ENCODE measurements around the gene IMMP1L. TPM values are rescaled to one million over a fixed set of nuclear protein-coding genes. Genes with fewer than 3 reads are reported as not detected.

Gene IMMP1L
- total and polyA plus RNA-seq, 10 of the 15 experiments (the other 5 are each of a cell fraction or from before 2014, with no cell fraction given) = 29.4 to 145 (median 85.8) TPM

DNA sequence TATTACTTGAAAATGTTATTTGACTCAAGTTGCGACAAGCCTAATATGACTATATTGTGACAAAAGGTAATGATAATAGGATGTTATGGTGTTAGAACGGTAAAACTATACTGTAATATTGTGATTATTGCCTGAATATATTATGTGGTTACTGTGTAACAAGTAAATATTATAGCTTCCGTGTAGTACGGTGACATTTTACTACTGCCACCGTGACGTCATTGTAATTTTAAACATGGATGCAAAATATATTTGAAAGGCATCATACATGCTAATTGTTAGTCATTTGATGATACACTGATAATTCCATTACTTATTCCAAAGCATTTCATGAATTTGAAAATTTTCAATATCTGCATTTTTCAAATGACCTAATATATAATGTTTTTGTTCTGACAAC, 2.7 kb upstream of the IMMP1L start (continued):
- TF ChIP-seq, protein P1, sequence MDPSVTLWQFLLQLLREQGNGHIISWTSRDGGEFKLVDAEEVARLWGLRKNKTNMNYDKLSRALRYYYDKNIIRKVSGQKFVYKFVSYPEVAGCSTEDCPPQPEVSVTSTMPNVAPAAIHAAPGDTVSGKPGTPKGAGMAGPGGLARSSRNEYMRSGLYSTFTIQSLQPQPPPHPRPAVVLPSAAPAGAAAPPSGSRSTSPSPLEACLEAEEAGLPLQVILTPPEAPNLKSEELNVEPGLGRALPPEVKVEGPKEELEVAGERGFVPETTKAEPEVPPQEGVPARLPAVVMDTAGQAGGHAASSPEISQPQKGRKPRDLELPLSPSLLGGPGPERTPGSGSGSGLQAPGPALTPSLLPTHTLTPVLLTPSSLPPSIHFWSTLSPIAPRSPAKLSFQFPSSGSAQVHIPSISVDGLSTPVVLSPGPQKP (IDR thresholded peaks at IDR 0.05; ENCODE audit: low read depth, low read length) = no peak
- TF ChIP-seq, protein P2, sequence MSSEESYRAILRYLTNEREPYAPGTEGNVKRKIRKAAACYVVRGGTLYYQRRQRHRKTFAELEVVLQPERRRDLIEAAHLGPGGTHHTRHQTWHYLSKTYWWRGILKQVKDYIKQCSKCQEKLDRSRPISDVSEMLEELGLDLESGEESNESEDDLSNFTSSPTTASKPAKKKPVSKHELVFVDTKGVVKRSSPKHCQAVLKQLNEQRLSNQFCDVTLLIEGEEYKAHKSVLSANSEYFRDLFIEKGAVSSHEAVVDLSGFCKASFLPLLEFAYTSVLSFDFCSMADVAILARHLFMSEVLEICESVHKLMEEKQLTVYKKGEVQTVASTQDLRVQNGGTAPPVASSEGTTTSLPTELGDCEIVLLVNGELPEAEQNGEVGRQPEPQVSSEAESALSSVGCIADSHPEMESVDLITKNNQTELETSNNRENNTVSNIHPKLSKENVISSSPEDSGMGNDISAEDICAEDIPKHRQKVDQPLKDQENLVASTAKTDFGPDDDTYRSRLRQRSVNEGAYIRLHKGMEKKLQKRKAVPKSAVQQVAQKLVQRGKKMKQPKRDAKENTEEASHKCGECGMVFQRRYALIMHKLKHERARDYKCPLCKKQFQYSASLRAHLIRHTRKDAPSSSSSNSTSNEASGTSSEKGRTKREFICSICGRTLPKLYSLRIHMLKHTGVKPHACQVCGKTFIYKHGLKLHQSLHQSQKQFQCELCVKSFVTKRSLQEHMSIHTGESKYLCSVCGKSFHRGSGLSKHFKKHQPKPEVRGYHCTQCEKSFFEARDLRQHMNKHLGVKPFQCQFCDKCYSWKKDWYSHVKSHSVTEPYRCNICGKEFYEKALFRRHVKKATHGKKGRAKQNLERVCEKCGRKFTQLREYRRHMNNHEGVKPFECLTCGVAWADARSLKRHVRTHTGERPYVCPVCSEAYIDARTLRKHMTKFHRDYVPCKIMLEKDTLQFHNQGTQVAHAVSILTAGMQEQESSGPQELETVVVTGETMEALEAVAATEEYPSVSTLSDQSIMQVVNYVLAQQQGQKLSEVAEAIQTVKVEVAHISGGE (CRISPR knock-in tag; IDR thresholded peaks at IDR 0.05) = no peak
- TF ChIP-seq EP300 (IDR thresholded peaks at IDR 0.05; ENCODE audit: borderline replicate concordance in 1 of 2, control insufficient read depth in 1 of 2, low read depth in 2 of 2, low read length in 2 of 2) (no peak), EZH2 (IDR thresholded peaks at IDR 0.05; ENCODE audit: borderline replicate concordance, control insufficient read depth, low read depth, low read length) (no peak), ATF7 (IDR thresholded peaks at IDR 0.05; ENCODE audit: low read depth) (no peak), TCF12 (IDR thresholded peaks at IDR 0.05; ENCODE audit: low read depth, low read length) (no peak), YY1 (IDR thresholded peaks at IDR 0.05; ENCODE audit: low read depth, low read length) (no peak), SIX5 (IDR thresholded peaks at IDR 0.05; ENCODE audit: low read depth, low read length, severe bottlenecking) (no peak)
- TF ChIP-seq, protein P3, sequence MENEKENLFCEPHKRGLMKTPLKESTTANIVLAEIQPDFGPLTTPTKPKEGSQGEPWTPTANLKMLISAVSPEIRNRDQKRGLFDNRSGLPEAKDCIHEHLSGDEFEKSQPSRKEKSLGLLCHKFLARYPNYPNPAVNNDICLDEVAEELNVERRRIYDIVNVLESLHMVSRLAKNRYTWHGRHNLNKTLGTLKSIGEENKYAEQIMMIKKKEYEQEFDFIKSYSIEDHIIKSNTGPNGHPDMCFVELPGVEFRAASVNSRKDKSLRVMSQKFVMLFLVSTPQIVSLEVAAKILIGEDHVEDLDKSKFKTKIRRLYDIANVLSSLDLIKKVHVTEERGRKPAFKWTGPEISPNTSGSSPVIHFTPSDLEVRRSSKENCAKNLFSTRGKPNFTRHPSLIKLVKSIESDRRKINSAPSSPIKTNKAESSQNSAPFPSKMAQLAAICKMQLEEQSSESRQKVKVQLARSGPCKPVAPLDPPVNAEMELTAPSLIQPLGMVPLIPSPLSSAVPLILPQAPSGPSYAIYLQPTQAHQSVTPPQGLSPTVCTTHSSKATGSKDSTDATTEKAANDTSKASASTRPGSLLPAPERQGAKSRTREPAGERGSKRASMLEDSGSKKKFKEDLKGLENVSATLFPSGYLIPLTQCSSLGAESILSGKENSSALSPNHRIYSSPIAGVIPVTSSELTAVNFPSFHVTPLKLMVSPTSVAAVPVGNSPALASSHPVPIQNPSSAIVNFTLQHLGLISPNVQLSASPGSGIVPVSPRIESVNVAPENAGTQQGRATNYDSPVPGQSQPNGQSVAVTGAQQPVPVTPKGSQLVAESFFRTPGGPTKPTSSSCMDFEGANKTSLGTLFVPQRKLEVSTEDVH (IDR thresholded peaks at IDR 0.05; ENCODE audit: low read depth, partially characterized antibody) = no peak

All from GM12878 (cell line).